Stomach (tissue), 9 donors: ENCODE results near the gene CCDC127. TPM values are rescaled to one million over a fixed set of nuclear protein-coding genes. Genes with fewer than 3 reads are reported as not detected.

Experiments used
- DNase-seq, 2 donors: peaks; one replicate each; pipeline versions ENCODE4 v3.0.0 to v3.0.0-alpha.2; 2013 to 2019
- H3K27ac ChIP-seq, 5 donors: fragments of 200-600 bp in 4 of 5; sonication (generic) in 4 of 5; one replicate each; pipeline ENCODE4 v1.5.1; 2013 to 2019; ENCODE audit warnings: mild to moderate bottlenecking in 1 of 5, moderate library complexity in 1 of 5
- H3K27me3 ChIP-seq, 3 donors: fragments of 200-600 bp; sonication (generic); one replicate each; pipeline ENCODE4 v1.5.1; 2017 to 2019; ENCODE audit warnings: mixed run types in 1 of 3
- H3K36me3 ChIP-seq, 4 donors: fragments of 200-600 bp; sonication (generic); 1 replicate in 3 of 4; 2 replicates in 1 of 4; pipeline ENCODE4 v1.5.1; 2016 to 2019
- H3K4me1 ChIP-seq, 4 donors: fragments of 200-600 bp; sonication (generic); one replicate each; pipeline ENCODE4 v1.5.1; 2016 to 2019
- H3K4me3 ChIP-seq, 4 donors: fragments of 200-600 bp; sonication (generic) in 3 of 4; one replicate each; pipeline ENCODE4 v1.5.1; 2016 to 2019; ENCODE audit warnings: mild to moderate bottlenecking in 1 of 4
- H3K9me3 ChIP-seq, 4 donors: fragments of 200-600 bp; sonication (generic); one replicate each; pipeline ENCODE4 v1.5.1; 2016 to 2019
- CTCF ChIP-seq, 7 experiments: fragments of 450-650 bp in 4 of 7; fragments of 200-600 bp in 3 of 7; sonication (generic) in 3 of 7; IDR thresholded peaks; one replicate each; pipeline ENCODE4 v1.5.1; 2016 to 2019; ENCODE audit warnings: antibody characterized with exemption in 7 of 7, control low read depth in 2 of 7, mild to moderate bottlenecking in 1 of 7
- EP300 ChIP-seq: sonication (generic); formaldehyde crosslinking; IDR thresholded peaks from one replicate; pipeline ENCODE4 v1.6.1; 2017; ENCODE audit warnings: antibody characterized with exemption
- POLR2A ChIP-seq, 4 donors: fragments of 450-650 bp; IDR thresholded peaks; one replicate each; pipeline ENCODE4 v1.6.1; 2016; ENCODE audit warnings: antibody characterized with exemption in 4 of 4, control low read depth in 2 of 4, mild to moderate bottlenecking in 1 of 4, moderate library complexity in 1 of 4
- POLR2AphosphoS5 ChIP-seq, 3 donors: sonication (generic); formaldehyde crosslinking; IDR thresholded peaks; one replicate each; pipeline ENCODE4 v1.6.1; 2016; ENCODE audit warnings: antibody characterized with exemption in 3 of 3
- WGBS, 5 donors: extraction: QIAGEN DNeasy Blood & Tissue Kit in 3 of 5; methylation state at CpG; one replicate each; pipeline versions ENCODE4 v1.1.5 to v1.1.7; 2013 to 2018; 5-methylcytosine and 5-hydroxymethylcytosine counted together
- intact Hi-C: fragments of 100-400 bp; cut with DNase I; formaldehyde crosslinking; loops from one replicate; pipeline ENCODE4 v1.15.1; 2023; ENCODE audit warnings: low total_unique reads
- polyA plus RNA-seq, 3 donors: library from polyadenylated mRNA; stranded (reverse); fragments of 200-250 nt; gene quantifications; one replicate each; pipeline ENCODE4 v1.2.3, GENCODE V29; 2013
- total RNA-seq, 5 donors: library from RNA; depleted of rRNA; stranded (reverse); fragments of >200 nt; gene quantifications; one replicate each; pipeline versions ENCODE4 v1.1.0 to v1.2.3, GENCODE V29; 2014 to 2016
- donor health status: healthy with polysubstance abuse.
- donor health status: Bipolar disorder and iron deficiency.
- donor health status: healthy.

CCDC127 gene
- total and polyA plus RNA-seq, 8 donors: 1.2 to 8.5 (median 1.8) TPM

- Histone ChIP-seq H3K36me3 (peaks cover 0 to 1% (median 0%) of the 10 kb centered on the region in 4 donors), H3K4me3 (no peak overlapping the region), H3K27me3 (no peaks in the 10 kb centered on the region), H3K9me3 (peaks cover 9 to 29% (median 20%) of the 10 kb centered on the region in 4 donors), H3K4me1 (no peaks in the 10 kb centered on the region), H3K27ac (no peak overlapping the region)
- no peak for TF ChIP-seq EP300
- no peak for TF ChIP-seq POLR2A (IDR thresholded peaks at IDR 0.05)
- no peak for TF ChIP-seq CTCF (IDR thresholded peaks at IDR 0.05)
- no peak for TF ChIP-seq POLR2AphosphoS5 (IDR thresholded peaks at IDR 0.05)
- intact Hi-C loops: no loop called here
- DNase-seq: no peak
- 90 to 97% (median 96%) methylated on average over 4 of the region's 4 CpGs for WGBS, 5 donors
Measured at GRCh38 chr5:150746-151145, 67.2 kb downstream of the CCDC127 start.

DNA sequence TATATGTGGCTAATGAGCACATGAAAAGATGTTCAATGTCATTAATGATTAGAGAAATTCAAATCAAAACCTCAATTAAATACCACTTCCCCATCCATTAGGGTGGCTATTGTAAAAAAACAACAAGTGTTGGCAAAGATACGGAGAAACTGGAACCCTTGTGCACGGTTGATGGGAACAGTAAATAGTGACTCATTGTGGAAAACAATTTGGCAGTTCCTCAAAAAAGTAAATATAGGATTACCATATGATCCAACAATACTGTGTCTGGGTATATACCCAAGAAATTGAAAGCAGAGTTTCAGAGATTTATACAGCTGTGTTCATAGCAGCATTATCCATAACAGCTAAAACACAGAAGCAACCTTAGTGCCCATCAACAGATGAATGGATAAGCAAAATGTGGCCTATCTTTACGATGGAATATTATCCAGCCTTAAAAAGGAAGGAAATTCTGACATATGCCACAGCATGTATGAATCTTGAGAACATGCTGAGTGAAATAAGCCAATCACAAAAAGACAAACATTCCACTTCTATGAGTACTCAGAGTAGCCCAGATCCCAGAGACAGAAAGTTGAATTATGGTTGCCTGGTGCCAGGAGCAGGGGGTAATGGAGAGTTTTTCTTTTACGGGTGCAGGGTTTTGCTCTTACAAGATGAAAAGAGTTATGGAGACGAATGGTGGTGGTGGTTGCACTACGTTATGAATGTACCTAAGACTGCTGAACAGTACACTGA lies 68.0 kb downstream of the CCDC127 start:
- Histone ChIP-seq H3K4me3 (no peak overlapping the region), H3K9me3 (peaks cover 9 to 29% (median 20%) of the 10 kb centered on the region in 4 donors), H3K27me3 (peaks cover 0 to 6% (median 0%) of the 10 kb centered on the region in 3 donors), H3K4me1 (no peaks in the 10 kb centered on the region), H3K27ac (peak overlapping the region in 2 of 5 donors; percentile 41 to 50), H3K36me3 (no peaks in the 10 kb centered on the region)
- intact Hi-C loops: no loop called here
- TF ChIP-seq POLR2AphosphoS5 (IDR thresholded peaks at IDR 0.05): peak in 1 of 3 donors; percentile 27
- no peak for TF ChIP-seq CTCF (IDR thresholded peaks at IDR 0.05)
- no peak for TF ChIP-seq EP300
- no peak for TF ChIP-seq POLR2A (IDR thresholded peaks at IDR 0.05)
- 63 to 73% (median 66%) methylated on average over 6 of the region's 6 CpGs for WGBS, 5 donors
- DNase-seq: no peak

GRCh38 chr5:147751-148150 lies 70.2 kb downstream of the CCDC127 start:
- TF ChIP-seq POLR2A (IDR thresholded peaks at IDR 0.05) (no peak), CTCF (IDR thresholded peaks at IDR 0.05) (no peak), EP300 (no peak)
- no peaks in the 10 kb centered on the region for H3K36me3 ChIP-seq
- 88 to 100% (median 96%) methylated on average over 1 of the region's 1 CpG for WGBS, 5 donors

More at GRCh38 chr5:147751-148150, 70.2 kb downstream of the CCDC127 start:
- intact Hi-C loops: no loop called here
- H3K27ac ChIP-seq: no peak overlapping the region
- no peak overlapping the region for H3K4me3 ChIP-seq
- no peak for DNase-seq
- peaks cover 0 to 8% (median 0%) of the 10 kb centered on the region in 3 donors for H3K27me3 ChIP-seq
- H3K9me3 ChIP-seq: peaks cover 9 to 29% (median 20%) of the 10 kb centered on the region in 4 donors
- H3K4me1 ChIP-seq: no peaks in the 10 kb centered on the region

Other genes starting within 250 kb of the CCDC127 start
- 1 to 10 TPM in 3 of 5 donors, under 1 TPM in 1, not detected in 1; 0.58 to 4.3 (median 3.4) TPM for gene PLEKHG4B, start 126.0 kb downstream of the CCDC127 start, total RNA-seq
- 1 to 10 TPM in 1 of 3 donors, under 1 TPM in 2; 0.15 to 1.8 (median 0.88) TPM for gene PLEKHG4B, start 126.0 kb downstream of the CCDC127 start, polyA plus RNA-seq
- gene LRRC14B, start 26.7 kb downstream of the CCDC127 start, total RNA-seq: under 1 TPM in 1 of 5 donors, not detected in 4; 0.37 TPM
- under 1 TPM in 1 of 3 donors, not detected in 2; 0.05 TPM for gene LRRC14B, start 26.7 kb downstream of the CCDC127 start, polyA plus RNA-seq
- gene SDHA, start 167 bp upstream of the CCDC127 start, total RNA-seq: 100 to 1,000 TPM in 3 of 5 donors, 10 to 100 TPM in 2; 78.8 to 509 (median 116) TPM
- 100 to 1,000 TPM in 2 of 3 donors, 10 to 100 TPM in 1; 96.7 to 114 (median 108) TPM for gene SDHA, start 167 bp upstream of the CCDC127 start, polyA plus RNA-seq
- 100 to 1,000 TPM in 1 of 5 donors, 10 to 100 TPM in 4; 58.5 to 105 (median 72.3) TPM for gene PDCD6, start 53.5 kb upstream of the CCDC127 start, total RNA-seq
- 100 to 1,000 TPM; 108 to 119 (median 117) TPM for gene PDCD6, start 53.5 kb upstream of the CCDC127 start, polyA plus RNA-seq
- gene AHRR, start 103.6 kb upstream of the CCDC127 start, total RNA-seq: 10 to 100 TPM in 1 of 5 donors, 1 to 10 TPM in 2, under 1 TPM in 1, not detected in 1; 0.92 to 47.8 (median 1.3) TPM
- 1 to 10 TPM in 1 of 3 donors, under 1 TPM in 2; 0.63 to 1.1 (median 0.93) TPM for gene AHRR, start 103.6 kb upstream of the CCDC127 start, polyA plus RNA-seq
- gene EXOC3, start 225.0 kb upstream of the CCDC127 start, total RNA-seq: 100 to 1,000 TPM in 1 of 5 donors, 10 to 100 TPM in 4; 52.7 to 133 (median 77.7) TPM
- 10 to 100 TPM; 29.9 to 38.8 (median 33.6) TPM for gene EXOC3, start 225.0 kb upstream of the CCDC127 start, polyA plus RNA-seq